K562 (cell line): ENCODE results near the gene IDI1. TPM values are rescaled to one million over a fixed set of nuclear protein-coding genes. Genes with fewer than 3 reads are reported as not detected.

ENCODE experiments used
- ATAC-seq: fragments of 200-7000 bp; cut with Tn5 transposase; 3 replicates; pipeline ENCODE4 v1.9.1; 2020; ENCODE audit warnings: moderate library complexity
- BruUV-seq: library from RNA; stranded (reverse); fragments of 400-500 nt; replicated peaks from 2 replicates; lab custom pipeline; 2021; lab: Mats Ljungman, UMichigan
- CTCF ChIA-PET: fragments of 300-600 bp; formaldehyde crosslinking; extraction: SDS; loops from one replicate; lab custom pipeline; 2021; ENCODE audit warnings: low intra/inter-chr PET ratio; lab: Yijun Ruan, JAX
- POLR2A ChIA-PET: fragments of 300-600, 350-650 bp; sonication (Branson Sonifier 250); formaldehyde crosslinking; extraction: SDS; loops from one replicate; lab custom pipeline; 2021; ENCODE audit warnings: antibody characterized with exemption, inconsistent platforms; lab: Yijun Ruan, JAX
- DNase-seq, 4 experiments: peaks; one replicate each; pipeline versions ENCODE4 v3.0.0 to v3.0.0-alpha.2; 2011 to 2018; ENCODE audit warnings: low spot score in 3 of 4, mixed read lengths in 3 of 4; ENCODE audit errors: extremely low read depth in 1 of 4
- FAIRE-seq: peaks from 2 replicates; lab custom pipeline; 2011; peaks lifted over from hg19 to GRCh38; lab: Jason Lieb, UNC
- H2AFZ ChIP-seq: 2 replicates; pipeline ENCODE4 v1.6.0; 2011; ENCODE audit warnings: low read depth, low read length, control low read depth, inconsistent platforms
- H3K27ac ChIP-seq: fragments of 200-600 bp; 3 replicates; pipeline ENCODE4 v1.8.0; 2011; ENCODE audit warnings: low read depth, mild to moderate bottlenecking, control low read depth, inconsistent platforms, low read length, moderate library complexity, mixed read lengths; ENCODE audit errors: extremely low read depth
- H3K27me3 ChIP-seq, 2 experiments: fragments of 300-600 bp in 1 of 2; 2 replicates in 1 of 2; 3 replicates in 1 of 2; pipeline versions ENCODE4 v1.6.0 to v1.8.0; 2011; ENCODE audit warnings: inconsistent platforms in 2 of 2, low read length in 2 of 2, mild to moderate bottlenecking in 1 of 2, mixed read lengths in 1 of 2, moderate library complexity in 1 of 2; ENCODE audit not compliant: control insufficient read depth in 2 of 2, insufficient read depth in 2 of 2
- H3K36me3 ChIP-seq: fragments of 300-600 bp; 3 replicates; pipeline ENCODE4 v1.8.0; 2011; ENCODE audit warnings: mild to moderate bottlenecking, low read length, inconsistent platforms; ENCODE audit not compliant: control insufficient read depth, insufficient read depth
- H3K4me1 ChIP-seq, 2 experiments: fragments of 200-600 bp in 1 of 2; replicated peaks in 1 of 2; 2 replicates in 1 of 2; 3 replicates in 1 of 2; pipeline versions ENCODE4 v1.5.1 to v1.8.0; 2011; ENCODE audit warnings: inconsistent platforms in 2 of 2, low read length in 2 of 2, mild to moderate bottlenecking in 1 of 2, mixed read lengths in 1 of 2, moderate library complexity in 1 of 2; ENCODE audit not compliant: control insufficient read depth in 2 of 2, insufficient read depth in 2 of 2
- H3K4me2 ChIP-seq: 2 replicates; pipeline ENCODE4 v1.6.1; 2011; ENCODE audit warnings: low read length, control low read depth, inconsistent platforms, mixed read lengths; ENCODE audit not compliant: insufficient read depth
- H3K4me3 ChIP-seq: fragments of 200-600 bp; sonication (generic), shearing (Covaris generic); 2 replicates; pipeline ENCODE4 v1.5.1; 2016; ENCODE audit warnings: control low read depth, inconsistent platforms
- H3K79me2 ChIP-seq: fragments of 200-600 bp; 3 replicates; pipeline ENCODE4 v1.8.0; 2011; ENCODE audit warnings: low read length, inconsistent platforms; ENCODE audit not compliant: control insufficient read depth, insufficient read depth
- H3K9ac ChIP-seq, 2 experiments: 2 replicates each; pipeline versions ENCODE4 v1.6.0 to v1.6.1; 2011; ENCODE audit warnings: low read depth in 2 of 2, low read length in 2 of 2, control low read depth in 1 of 2, inconsistent platforms in 1 of 2, mild to moderate bottlenecking in 1 of 2, mixed read lengths in 1 of 2; ENCODE audit not compliant: insufficient read depth in 1 of 2
- H3K9me1 ChIP-seq: one replicate; pipeline ENCODE4 v1.6.0; 2011; ENCODE audit warnings: inconsistent platforms, mild to moderate bottlenecking, low read length, moderate library complexity; ENCODE audit not compliant: control insufficient read depth, insufficient read depth
- H3K9me3 ChIP-seq: replicated peaks from 2 replicates; pipeline ENCODE4 v1.5.1; 2011; ENCODE audit warnings: low read depth, low read length, inconsistent platforms; ENCODE audit not compliant: control insufficient read depth, insufficient read depth
- H4K20me1 ChIP-seq: replicated peaks from 2 replicates; pipeline ENCODE4 v1.6.1; 2011; ENCODE audit warnings: low read length, inconsistent platforms, mixed read lengths; ENCODE audit not compliant: control insufficient read depth, insufficient read depth
- DPF2 ChIP-seq: fragments of 450-650 bp; IDR thresholded peaks from 2 replicates; pipeline ENCODE4 v1.6.1; 2016
- STAT5A ChIP-seq: IDR thresholded peaks from 2 replicates; pipeline ENCODE4 v1.6.1; 2012; ENCODE audit warnings: low read length, inconsistent platforms, borderline replicate concordance
- ZBTB17 ChIP-seq: fragments of 450-650 bp; formaldehyde crosslinking; IDR thresholded peaks from 2 replicates; pipeline ENCODE4 v1.4.0; 2020; ENCODE audit warnings: mild to moderate bottlenecking
- ZNF561 ChIP-seq: fragments of 450-650 bp; formaldehyde crosslinking; conservative IDR thresholded peaks from 2 replicates; pipeline ENCODE4 v1.4.0; 2020; ENCODE audit warnings: mild to moderate bottlenecking, moderate library complexity
- ZNF639 ChIP-seq, 2 experiments: fragments of 200-800 bp in 1 of 2; sonication (Bioruptor generic) in 1 of 2; sonication (generic) in 1 of 2; formaldehyde crosslinking in 1 of 2; IDR thresholded peaks in 1 of 2; conservative IDR thresholded peaks in 1 of 2; 2 replicates each; pipeline versions ENCODE4 v1.5.0 to v1.6.1; 2016 to 2020; ENCODE audit warnings: missing compliant biosample characterization in 1 of 2, missing genetic modification characterization in 1 of 2, missing genetic modification reagents in 1 of 2
- WGBS: fragments of 100-300 bp; shearing (Covaris generic); methylation state at CpG from one replicate; pipeline ENCODE4 v1.1.6; 2016; ENCODE audit warnings: low coverage, mixed read lengths; ENCODE audit not compliant: insufficient coverage; ENCODE audit errors: missing lambda C conversion rate; 5-methylcytosine and 5-hydroxymethylcytosine counted together
- in situ Hi-C: fragments of 300-500 bp; cut with MboI; formaldehyde crosslinking; loops from 4 replicates; pipeline ENCODE4 v1.15.0; 2018; ENCODE audit warnings: inconsistent platforms, mixed read lengths
- intact Hi-C: fragments of 100-400 bp; cut with micrococcal nuclease; formaldehyde crosslinking; loops from 2 replicates; pipeline ENCODE4 v1.14.2; 2022
- polyA plus RNA-seq, 8 experiments: library from polyadenylated mRNA; depleted of rRNA in 4 of 8; stranded (reverse) in 5 of 8; unstranded in 3 of 8; fragments of >200 nt; fragmentation: Nextera tagmentation in 2 of 8; fragmentation: Illumina TruSeq in 1 of 8; extraction: Ambion mirVana in 2 of 8; extraction: Trizol in 1 of 8; gene quantifications; 2 replicates each; pipeline versions ENCODE4 v1.2.1 to v1.2.3, GENCODE V29; 2011 to 2014; ENCODE audit warnings: inconsistent platforms in 1 of 8, missing spikeins in 1 of 8
- total RNA-seq, 7 experiments: library from RNA; depleted of rRNA in 6 of 7; stranded (reverse); fragments of >200 nt in 6 of 7; fragmentation: Illumina TruSeq in 2 of 7; extraction: Trizol in 2 of 7; gene quantifications; 2 replicates each; pipeline versions ENCODE4 v1.2.1 to v1.2.3, GENCODE V29; 2011 to 2021; ENCODE audit warnings: low replicate concordance in 1 of 7

The IDI1 gene
- total and polyA plus RNA-seq, 9 of the 15 experiments (the other 6 are each of a cell fraction or from before 2014, with no cell fraction given): 70.0 to 265 (median 119) TPM

DNA sequence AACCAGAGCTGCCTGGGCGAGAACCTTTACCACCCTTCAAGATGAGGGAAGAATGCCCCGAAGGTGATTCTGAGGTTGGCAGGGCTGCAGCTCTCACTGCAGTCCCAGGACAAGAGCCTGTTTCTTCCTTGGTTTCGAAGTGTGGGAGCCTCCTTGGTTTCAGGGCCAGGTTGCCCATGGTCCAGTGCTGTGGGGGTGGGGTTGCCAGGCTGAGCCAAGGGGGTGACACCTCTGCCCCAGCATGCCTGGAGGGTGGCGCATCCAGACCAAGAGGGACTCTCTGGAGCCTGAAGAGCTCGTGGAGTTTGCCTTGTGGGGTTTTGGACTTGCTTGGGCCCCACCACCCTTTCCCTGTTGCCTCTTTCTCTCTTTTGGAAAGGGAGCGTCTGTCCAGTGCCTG lies 48.5 kb upstream of the IDI1 start:
- Histone ChIP-seq H2AFZ (no peak overlapping the region), H3K9me3 (no peaks in the 10 kb centered on the region), H3K4me1 (peaks cover 0 to 7% of the 10 kb centered on the region in 2 experiments; a peak in 1 of 5 replicates), H3K27ac (no peak overlapping the region), H4K20me1 (no peaks in the 10 kb centered on the region), H3K4me3 (no peak overlapping the region), H3K9me1 (no peaks in the 10 kb centered on the region), H3K36me3 (peaks cover 63% of the 10 kb centered on the region; the same call in 2 of the 3 replicates), H3K4me2 (no peak overlapping the region), H3K9ac (no peak overlapping the region), H3K79me2 (no peaks in the 10 kb centered on the region), H3K27me3 (no peaks in the 10 kb centered on the region)
- TF ChIP-seq ZBTB17 (CRISPR knock-in tag) (no peak), ZNF639 (CRISPR knock-in tag; conservative IDR thresholded peaks at IDR 0.05 in 1 of 2, IDR thresholded peaks at IDR 0.05 in 1 of 2) (no peak), STAT5A (no peak), DPF2 (no peak), ZNF561 (CRISPR knock-in tag) (no peak)
- DNase-seq (no peak), FAIRE-seq (no peak), ATAC-seq (no peak)
- no TSS peak for BruUV-seq
- ChIA-PET POLR2A (interaction anchor here (0.6 kb wide), 1 partner anchor 12 kb away, joined by 3 read pairs; no protein-coding TSS in a partner anchor), CTCF (no interaction called here)
- WGBS: 85% methylated on average over 6 of the region's 6 CpGs
- intact Hi-C loops (no loop called here), in situ Hi-C loops (no loop called here)
